Uterus (tissue), 4 donors: Measurements from ENCODE around the gene ARID3C. TPM values are rescaled to one million over a fixed set of nuclear protein-coding genes. Genes with fewer than 3 reads are reported as not detected.
A peak's percentile ranks its signal among the peaks of the same experiment; 100 is the strongest.

Experiments
- DNase-seq, 2 donors: peaks; one replicate each; pipeline ENCODE4 v3.0.0-alpha.2; 2019 to 2020
- H3K27ac ChIP-seq, 2 donors: fragments of 200-600 bp; sonication (generic); 1 replicate in 1 of 2; 2 replicates in 1 of 2; pipeline ENCODE4 v1.5.1; 2016 to 2018
- H3K27me3 ChIP-seq, 2 donors: fragments of 200-600 bp; sonication (generic); one replicate each; pipeline ENCODE4 v1.5.1; 2018 to 2019; ENCODE audit warnings: control low read depth in 1 of 2
- H3K36me3 ChIP-seq, 2 donors: fragments of 200-600 bp; sonication (generic); one replicate each; pipeline ENCODE4 v1.5.1; 2019; ENCODE audit warnings: control low read depth in 1 of 2
- H3K4me1 ChIP-seq, 2 donors: fragments of 200-600 bp; sonication (generic); one replicate each; pipeline ENCODE4 v1.5.1; 2018 to 2019; ENCODE audit warnings: control low read depth in 1 of 2
- H3K4me3 ChIP-seq, 2 donors: fragments of 200-600 bp; sonication (generic); 1 replicate in 1 of 2; 2 replicates in 1 of 2; pipeline ENCODE4 v1.5.1; 2018 to 2019; ENCODE audit warnings: mild to moderate bottlenecking in 1 of 2
- H3K9me3 ChIP-seq, 2 donors: fragments of 200-600 bp; sonication (generic); one replicate each; pipeline ENCODE4 v1.5.1; 2019; ENCODE audit warnings: control low read depth in 1 of 2
- POLR2A ChIP-seq, 2 donors: fragments of 450-650 bp; IDR thresholded peaks; one replicate each; pipeline ENCODE4 v1.6.1; 2016; ENCODE audit warnings: antibody characterized with exemption in 2 of 2, mild to moderate bottlenecking in 1 of 2, moderate library complexity in 1 of 2
- intact Hi-C: fragments of 100-400 bp; cut with DNase I; formaldehyde crosslinking; loops from one replicate; pipeline ENCODE4 v1.15.1; 2023; ENCODE audit warnings: low total_unique reads
- total RNA-seq, 4 donors: library from RNA; depleted of rRNA in 3 of 4; stranded (reverse); fragments of >200 nt in 3 of 4; gene quantifications; one replicate each; pipeline versions ENCODE4 v1.1.0 to v1.2.4, GENCODE V29; 2014 to 2023
- TF ChIP-seq, protein P1 (sequence below), 4 experiments: fragments of 200-600 bp in 2 of 4; fragments of 450-650 bp in 2 of 4; sonication (generic) in 2 of 4; IDR thresholded peaks; one replicate each; pipeline ENCODE4 v1.5.1; 2016 to 2019; ENCODE audit warnings: antibody characterized with exemption in 4 of 4, mild to moderate bottlenecking in 2 of 4, moderate library complexity in 1 of 4
- donor health status: DM: yes; HTN: yes; CAD: no.

ARID3C gene
- total RNA-seq, 4 donors from 2014 or later, result 0.35 to 0.82 TPM; not detected in 2

DNA sequence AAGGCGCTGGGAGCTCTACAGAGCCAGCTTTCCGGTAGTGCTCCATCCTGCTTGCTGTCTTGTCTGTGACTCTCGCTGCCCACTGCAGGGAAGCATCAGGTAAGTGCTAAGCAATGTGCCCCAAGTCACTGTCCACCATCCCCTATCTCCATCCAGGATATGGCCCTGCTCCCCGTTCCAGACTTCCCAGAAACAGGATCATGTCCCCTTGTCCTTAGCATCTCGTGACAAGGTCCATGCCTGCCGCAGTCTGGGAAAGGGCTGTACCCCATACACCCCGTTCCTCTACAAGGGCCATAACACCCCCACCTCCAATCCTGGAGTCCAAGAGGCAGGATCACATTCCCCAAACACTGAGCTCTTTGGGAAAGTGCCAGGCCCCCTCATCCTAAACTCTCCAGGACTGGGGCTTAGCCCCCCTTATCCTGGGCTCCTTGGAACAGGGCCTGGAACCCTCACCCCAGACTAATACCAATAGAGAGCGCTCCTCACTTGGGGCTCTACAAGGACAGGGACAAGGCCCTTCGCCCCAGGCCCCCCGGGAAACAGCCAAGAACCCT lies 17.5 kb downstream of the ARID3C start:
- DNase-seq, result peak; percentile 47 to 61
- Histone ChIP-seq H3K9me3 (no peaks in the 10 kb centered on the region), H3K4me1 (no peaks in the 10 kb centered on the region), H3K4me3 (peak overlapping the region; percentile 63 to 72), H3K27me3 (no peaks in the 10 kb centered on the region), H3K27ac (peak overlapping the region; percentile 85 to 93), H3K36me3 (no peaks in the 10 kb centered on the region)
- intact Hi-C loops, result no loop called here
- no peak for TF ChIP-seq POLR2A (IDR thresholded peaks at IDR 0.05)
- TF ChIP-seq, protein P1, sequence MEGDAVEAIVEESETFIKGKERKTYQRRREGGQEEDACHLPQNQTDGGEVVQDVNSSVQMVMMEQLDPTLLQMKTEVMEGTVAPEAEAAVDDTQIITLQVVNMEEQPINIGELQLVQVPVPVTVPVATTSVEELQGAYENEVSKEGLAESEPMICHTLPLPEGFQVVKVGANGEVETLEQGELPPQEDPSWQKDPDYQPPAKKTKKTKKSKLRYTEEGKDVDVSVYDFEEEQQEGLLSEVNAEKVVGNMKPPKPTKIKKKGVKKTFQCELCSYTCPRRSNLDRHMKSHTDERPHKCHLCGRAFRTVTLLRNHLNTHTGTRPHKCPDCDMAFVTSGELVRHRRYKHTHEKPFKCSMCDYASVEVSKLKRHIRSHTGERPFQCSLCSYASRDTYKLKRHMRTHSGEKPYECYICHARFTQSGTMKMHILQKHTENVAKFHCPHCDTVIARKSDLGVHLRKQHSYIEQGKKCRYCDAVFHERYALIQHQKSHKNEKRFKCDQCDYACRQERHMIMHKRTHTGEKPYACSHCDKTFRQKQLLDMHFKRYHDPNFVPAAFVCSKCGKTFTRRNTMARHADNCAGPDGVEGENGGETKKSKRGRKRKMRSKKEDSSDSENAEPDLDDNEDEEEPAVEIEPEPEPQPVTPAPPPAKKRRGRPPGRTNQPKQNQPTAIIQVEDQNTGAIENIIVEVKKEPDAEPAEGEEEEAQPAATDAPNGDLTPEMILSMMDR (IDR thresholded peaks at IDR 0.05), result no peak

DNA sequence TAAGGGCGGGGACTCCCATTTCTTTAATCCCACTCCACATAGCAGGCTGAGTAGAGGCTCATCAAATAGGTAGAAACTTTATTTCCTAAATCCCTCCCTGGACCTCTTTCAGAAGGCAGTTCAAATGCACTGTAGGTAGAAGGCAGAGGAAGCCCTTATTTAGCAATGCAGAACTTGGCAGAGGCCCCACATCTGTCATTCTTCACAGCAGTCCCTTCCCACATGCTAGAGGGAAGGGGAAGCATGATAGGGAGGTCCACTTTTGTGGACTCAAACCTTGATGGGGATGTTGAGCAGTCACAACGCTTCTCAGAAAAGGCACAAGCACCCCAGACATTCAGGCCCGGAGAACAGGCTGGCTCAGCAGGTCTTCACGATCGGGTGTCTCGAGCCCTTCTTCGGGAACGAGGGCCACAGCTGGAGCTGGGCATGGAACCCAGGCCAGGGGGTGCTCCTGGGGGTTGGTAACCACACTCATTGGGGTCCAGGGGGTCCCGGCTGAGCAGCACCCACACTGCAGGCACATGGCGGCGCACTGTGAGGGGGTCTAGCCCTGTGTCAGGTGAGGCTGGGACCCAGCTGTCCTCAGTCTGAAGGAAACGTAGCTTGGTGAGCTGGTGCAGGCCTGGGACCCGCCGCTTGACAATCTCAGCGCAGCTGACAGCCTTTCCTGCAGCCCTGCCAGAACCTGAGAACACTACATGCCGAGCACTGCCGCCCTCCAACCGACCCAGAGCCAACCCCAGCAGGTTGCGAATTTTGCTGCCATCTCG lies 18.2 kb downstream of the ARID3C start:
- intact Hi-C loops, result no loop called here
- TF ChIP-seq POLR2A (IDR thresholded peaks at IDR 0.05), result no peak
- TF ChIP-seq, protein P1 (IDR thresholded peaks at IDR 0.05), result no peak
- no peaks in the 10 kb centered on the region for H3K27me3 ChIP-seq
- peak overlapping the region in 1 of 2 donors; percentile 72 for H3K4me3 ChIP-seq
- H3K36me3 ChIP-seq, result no peaks in the 10 kb centered on the region
- no peaks in the 10 kb centered on the region for H3K4me1 ChIP-seq
- no peaks in the 10 kb centered on the region for H3K9me3 ChIP-seq
- no peak for DNase-seq
- H3K27ac ChIP-seq, result peak overlapping the region in 1 of 2 donors; percentile 93

DNA sequence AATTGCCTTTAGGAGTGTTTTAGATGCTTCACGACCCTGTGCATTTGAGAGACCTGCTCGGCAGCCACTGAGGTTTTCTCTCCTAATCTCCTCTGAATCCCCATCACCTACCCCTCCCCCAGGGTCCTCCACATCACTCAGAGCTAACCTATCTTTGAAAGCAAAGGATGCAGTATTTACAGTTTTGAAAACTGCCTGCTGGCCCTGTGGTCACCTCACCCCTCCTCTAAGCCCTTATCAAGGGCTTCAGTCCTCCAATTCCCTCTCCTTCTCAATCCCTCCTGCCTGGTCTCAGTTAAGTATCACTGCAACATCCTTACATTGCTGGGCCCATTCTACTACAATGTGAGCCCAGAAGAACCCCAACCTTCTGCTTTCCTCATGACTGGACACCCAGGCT lies 21.5 kb downstream of the ARID3C start:
- Histone ChIP-seq H3K4me3 (no peak overlapping the region), H3K9me3 (no peaks in the 10 kb centered on the region), H3K36me3 (no peaks in the 10 kb centered on the region), H3K27ac (no peak overlapping the region), H3K27me3 (no peaks in the 10 kb centered on the region), H3K4me1 (no peaks in the 10 kb centered on the region)
- TF ChIP-seq, protein P1 (IDR thresholded peaks at IDR 0.05), result no peak
- no peak for TF ChIP-seq POLR2A (IDR thresholded peaks at IDR 0.05)
- DNase-seq, result no peak
- intact Hi-C loops, result no loop called here

DNA sequence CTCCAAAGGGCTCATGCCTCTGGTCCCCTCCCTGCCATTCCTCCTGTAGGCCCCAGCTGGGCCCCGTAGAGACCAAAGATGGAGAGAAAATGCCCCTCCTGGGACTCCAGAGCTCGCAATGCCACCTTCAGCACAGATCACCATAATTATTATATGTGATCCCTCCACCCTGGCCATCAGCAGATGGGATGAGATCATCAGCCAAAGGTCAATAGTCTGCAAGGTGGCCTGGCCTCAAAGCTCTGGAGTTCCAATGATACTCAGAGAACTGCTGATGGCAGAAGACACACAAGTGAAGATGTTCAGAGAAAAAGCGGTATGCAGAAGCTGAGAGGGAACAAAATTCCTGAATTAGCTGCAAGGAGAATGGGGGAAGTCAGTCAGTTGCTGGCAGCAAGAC lies 22.0 kb downstream of the ARID3C start:
- Histone ChIP-seq H3K27ac (no peak overlapping the region), H3K4me1 (no peaks in the 10 kb centered on the region), H3K36me3 (no peaks in the 10 kb centered on the region), H3K4me3 (no peak overlapping the region), H3K9me3 (no peaks in the 10 kb centered on the region), H3K27me3 (no peaks in the 10 kb centered on the region)
- DNase-seq, result no peak
- intact Hi-C loops, result no loop called here
- TF ChIP-seq, protein P1 (IDR thresholded peaks at IDR 0.05), result no peak
- no peak for TF ChIP-seq POLR2A (IDR thresholded peaks at IDR 0.05)

DNA sequence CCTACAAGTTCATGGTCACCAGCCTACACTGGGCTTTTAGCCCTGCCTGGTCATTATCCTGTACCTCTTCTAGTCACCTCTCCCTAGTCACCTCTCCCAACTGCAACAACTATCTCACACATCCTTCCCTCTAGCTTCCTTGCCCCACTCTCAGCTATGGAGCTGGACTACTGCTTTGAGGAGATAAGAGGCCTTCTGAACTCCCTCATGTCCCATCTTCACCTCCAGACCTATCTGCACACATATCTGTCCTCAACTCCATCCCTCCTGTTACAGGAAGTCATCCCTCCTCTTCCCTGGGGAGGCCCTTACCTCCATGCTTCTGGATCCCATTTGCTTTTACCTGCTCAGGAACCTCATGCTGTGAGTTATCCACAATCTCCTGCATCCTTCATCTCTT lies 22.7 kb downstream of the ARID3C start:
- Histone ChIP-seq H3K27me3 (no peaks in the 10 kb centered on the region), H3K27ac (no peak overlapping the region), H3K9me3 (no peaks in the 10 kb centered on the region), H3K4me1 (no peaks in the 10 kb centered on the region), H3K4me3 (no peak overlapping the region), H3K36me3 (no peaks in the 10 kb centered on the region)
- no peak for TF ChIP-seq POLR2A (IDR thresholded peaks at IDR 0.05)
- TF ChIP-seq, protein P1 (IDR thresholded peaks at IDR 0.05), result no peak
- DNase-seq, result no peak
- intact Hi-C loops, result no loop called here
